Pulmonary artery endothelial cell (primary cell): ENCODE data around the gene ALDH1A3. TPM values are rescaled to one million over a fixed set of nuclear protein-coding genes. Genes with fewer than 3 reads are reported as not detected.

Source experiments
- DNase-seq: peaks from one replicate; pipeline ENCODE4 v3.0.0-alpha.2; 2011; ENCODE audit warnings: low read depth, low spot score
- total RNA-seq: library from RNA; depleted of rRNA; stranded (reverse); fragments of >200 nt; gene quantifications from 2 replicates; pipeline ENCODE4 v1.2.3, GENCODE V29; 2014

ALDH1A3 gene
- total RNA-seq, 1 donor from 2014 or later: 52.1 TPM

DNA sequence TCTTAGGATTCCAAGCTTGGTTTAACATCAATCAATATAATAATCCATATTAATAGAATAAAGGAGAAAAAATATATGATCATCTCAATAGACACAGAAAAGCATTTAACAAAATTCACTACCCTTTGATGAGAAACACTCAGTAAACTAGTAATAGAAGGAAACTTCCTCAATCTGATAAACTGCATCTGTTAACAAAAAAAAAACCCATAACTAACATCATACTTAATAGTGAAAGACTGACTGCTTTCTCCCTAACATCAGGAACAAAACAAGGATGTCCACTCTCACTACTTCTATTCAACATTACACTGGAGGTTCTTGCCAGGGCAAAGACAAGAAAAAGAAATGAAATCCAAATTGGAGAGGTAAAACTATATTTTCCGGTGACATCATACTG, 70.1 kb downstream of the ALDH1A3 start:
- no peak for DNase-seq

DNA sequence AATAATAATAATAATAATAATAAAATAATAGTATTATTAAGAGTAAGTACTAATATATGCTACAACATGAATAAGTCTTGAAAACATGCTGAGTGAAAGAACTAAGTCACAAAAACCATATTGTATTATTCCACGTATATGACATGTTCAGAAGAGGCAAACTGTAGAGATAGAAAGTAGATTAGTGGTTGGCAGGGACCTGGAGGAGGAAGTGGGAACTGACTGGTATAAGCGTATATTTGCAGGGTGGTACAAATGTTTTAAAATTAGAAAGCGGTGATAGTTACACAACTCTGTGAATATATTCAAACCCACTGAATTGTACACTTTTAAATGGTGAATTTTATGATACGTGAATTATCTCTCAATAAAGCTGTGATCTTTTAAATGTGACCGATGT, 72.3 kb downstream of the ALDH1A3 start:
- no peak for DNase-seq

- DNase-seq: no peak
Measured at GRCh38 chr15:100952566-100952965, 72.9 kb downstream of the ALDH1A3 start.

DNA sequence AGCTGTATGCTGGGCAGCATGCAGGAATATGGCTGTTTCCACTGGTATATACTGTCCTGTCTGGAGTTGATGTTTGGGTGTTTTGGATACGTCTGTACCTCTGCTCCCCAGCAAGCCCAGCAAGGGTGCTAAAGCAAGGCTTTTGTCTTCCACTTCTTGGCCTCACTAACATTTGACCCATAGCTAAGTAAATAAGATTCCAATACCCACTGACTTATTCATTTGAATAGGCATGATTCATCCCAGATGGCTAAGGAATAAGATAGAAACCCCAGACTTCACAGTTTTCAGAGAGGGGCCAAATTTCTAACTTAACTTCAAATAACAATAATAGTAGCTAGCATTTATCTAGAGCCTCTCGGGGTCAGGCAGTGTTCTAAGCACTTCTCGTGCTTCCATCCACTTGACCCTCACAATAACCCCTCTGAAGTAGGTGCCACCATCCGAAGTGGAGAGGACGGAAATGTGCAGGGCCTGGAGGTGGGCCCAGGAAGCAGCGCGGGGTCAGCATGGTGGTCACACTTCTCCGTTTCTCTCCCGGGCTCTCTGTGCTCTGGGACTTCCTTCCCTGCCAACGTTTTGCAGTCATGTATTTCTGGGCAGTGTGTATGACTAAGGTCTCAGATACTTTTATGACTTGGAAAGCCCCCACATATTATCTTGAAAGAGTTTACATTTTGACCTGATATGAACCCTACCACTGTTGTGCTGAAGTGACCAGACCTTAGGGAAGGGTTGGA, 78.9 kb downstream of the ALDH1A3 start:
- no peak for DNase-seq

DNA sequence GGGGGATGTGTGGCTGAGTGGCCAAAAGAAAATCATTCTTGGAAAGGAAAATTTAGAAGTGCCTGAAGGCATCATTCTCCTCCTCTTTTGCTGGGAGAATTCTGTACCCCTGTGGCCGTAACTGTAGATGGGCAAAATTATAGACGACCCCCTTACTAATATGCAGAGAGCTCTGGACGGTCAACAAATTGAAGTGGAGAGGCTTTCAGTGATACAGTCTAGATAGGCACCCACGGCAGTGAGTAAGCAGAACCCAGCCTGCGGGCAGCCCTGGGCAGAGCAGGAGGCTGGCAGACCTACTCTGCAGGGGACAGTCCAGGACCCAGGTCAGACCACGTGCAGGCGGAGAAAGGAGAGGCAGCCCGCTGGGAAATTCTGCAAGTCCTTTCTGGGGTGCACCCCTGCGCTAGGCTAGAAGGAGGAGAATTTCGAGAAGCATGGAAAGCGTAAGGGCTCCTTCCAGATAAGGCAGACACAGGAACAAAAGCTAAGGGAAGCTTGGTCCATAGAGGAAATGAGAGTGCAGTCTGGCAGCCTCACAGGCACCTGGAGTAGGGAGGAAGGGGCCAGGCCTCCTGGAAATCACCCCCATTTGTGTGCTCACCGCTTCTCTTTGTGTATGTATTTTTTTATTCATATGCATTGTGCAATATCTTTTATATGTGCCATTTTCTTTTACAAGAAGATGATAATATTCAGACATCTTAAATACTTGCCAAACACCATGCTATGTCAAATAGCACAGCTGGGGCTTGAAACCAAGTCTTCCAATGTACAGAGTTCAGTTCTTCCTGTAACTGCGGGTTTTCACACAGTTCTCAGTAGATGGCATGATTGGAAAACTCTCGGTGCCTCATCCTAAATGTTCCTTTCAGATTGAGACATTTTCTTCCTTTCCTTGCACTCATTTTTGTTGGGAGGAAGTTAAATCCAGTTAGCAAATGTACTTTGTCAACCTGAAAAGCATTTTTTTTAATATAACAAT, 79.7 kb downstream of the ALDH1A3 start:
- DNase-seq: peak; percentile 20

Other genes starting within 250 kb of the ALDH1A3 start
- gene LRRK1, start 39.5 kb downstream of the ALDH1A3 start, total RNA-seq: 6.3 and 17.9 TPM in 2 replicates